HEK293T (cell line): ENCODE results near the gene AK5.

Experiments used
- FOXA1 ChIP-seq: fragments of 450-650 bp; IDR thresholded peaks from 2 replicates; pipeline ENCODE4 v1.6.1; 2016; ENCODE audit warnings: mild to moderate bottlenecking
- SP1 ChIP-seq: fragments of 450-650 bp; IDR thresholded peaks from 2 replicates; pipeline ENCODE4 v1.6.1; 2017

GRCh38 chr1:77395051-77395450 lies 113.2 kb downstream of the AK5 start:
- TF ChIP-seq SP1, result no peak
- no peak for TF ChIP-seq FOXA1
